ENCODE results near the gene TMX2. TPM values are rescaled to one million over a fixed set of nuclear protein-coding genes. Genes with fewer than 3 reads are reported as not detected.
A peak's percentile ranks its signal among the peaks of the same experiment; 100 is the strongest.

TMX2 gene
- total and polyA plus RNA-seq, 9 of the 15 experiments (the other 6 are each of a cell fraction or from before 2014, with no cell fraction given) = 176 to 433 (median 227) TPM

- no peak for TF ChIP-seq PRPF4 (IDR thresholded peaks at IDR 0.05; ENCODE audit: insufficient read depth, low read depth, low read length, poor library complexity, severe bottlenecking)
- TF ChIP-seq TEAD2 (tag; IDR thresholded peaks at IDR 0.05) = no peak
- no peak for TF ChIP-seq KAT2B (IDR thresholded peaks at IDR 0.05; ENCODE audit: low read depth, low read length)
- TF ChIP-seq JUNB (CRISPR knock-in tag; conservative IDR thresholded peaks at IDR 0.05) = no peak
- TF ChIP-seq ZNF445 (CRISPR knock-in tag; IDR thresholded peaks at IDR 0.05; ENCODE audit: low read depth) = no peak
- no peak for TF ChIP-seq NCOA4 (IDR thresholded peaks at IDR 0.05; ENCODE audit: partially characterized antibody)
- TF ChIP-seq RBM14 (IDR thresholded peaks at IDR 0.05; ENCODE audit: borderline replicate concordance, insufficient read depth, low read depth, low read length) = no peak
- no peak for TF ChIP-seq SNRNP70 (optimal IDR thresholded peaks at IDR 0.05; ENCODE audit: low read depth, low read length)
- TF ChIP-seq TRIM25 (IDR thresholded peaks at IDR 0.05; ENCODE audit: borderline replicate concordance) = no peak
- TF ChIP-seq CHD2 (IDR thresholded peaks at IDR 0.05; ENCODE audit: low read depth, low read length) = peak; percentile 93
- no peak for TF ChIP-seq SMAD1 (IDR thresholded peaks at IDR 0.05; ENCODE audit: low read depth, low read length, partially characterized antibody)
- no peak for TF ChIP-seq ZNF449 (CRISPR knock-in tag; IDR thresholded peaks at IDR 0.05)
- TF ChIP-seq GABPB2 (CRISPR knock-in tag; conservative IDR thresholded peaks at IDR 0.05) = no peak
- TF ChIP-seq HOXB6 (CRISPR knock-in tag; IDR thresholded peaks at IDR 0.05; ENCODE audit: borderline replicate concordance) = no peak
- no peak for TF ChIP-seq ZFP91 (CRISPR knock-in tag; IDR thresholded peaks at IDR 0.05)
- TF ChIP-seq KDM1A (IDR thresholded peaks at IDR 0.05) = no peak
- no peak for TF ChIP-seq THRAP3 (IDR thresholded peaks at IDR 0.05; ENCODE audit: borderline replicate concordance)
- peak; percentile 33; the same call in 1 of the 2 replicates for TF ChIP-seq SAFB (IDR thresholded peaks at IDR 0.05; ENCODE audit: borderline replicate concordance, low read depth, low read length)
- TF ChIP-seq TAF9B (IDR thresholded peaks at IDR 0.05; ENCODE audit: partially characterized antibody) = peak; percentile 28
Observed at GRCh38 chr11:57667736-57668433, 44.5 kb upstream of the TMX2 start, which contains the start of gene ZDHHC5 (continued).
